B cell (primary cell): ENCODE measurements around the gene RPL37A. TPM values are rescaled to one million over a fixed set of nuclear protein-coding genes. Genes with fewer than 3 reads are reported as not detected.

ENCODE experiments used
- ATAC-seq: fragments of 200-7000 bp; cut with Tn5 transposase; one replicate; pipeline ENCODE4 v1.10.0; 2021; ENCODE audit warnings: low read depth, mild to moderate bottlenecking, moderate number of reproducible peaks, moderate library complexity
- CTCF ChIA-PET: fragments of 350-600 bp; sonication (Branson Sonifier 250); formaldehyde crosslinking; loops from one replicate; lab custom pipeline; 2021; ENCODE audit warnings: antibody characterized with exemption, inconsistent platforms; lab: Charles Lee
- POLR2A ChIA-PET: fragments of 350-600 bp; sonication (Branson Sonifier 250); formaldehyde crosslinking; loops from one replicate; lab custom pipeline; 2021; ENCODE audit warnings: antibody characterized with exemption; lab: Charles Lee
- DNase-seq: peaks from one replicate; pipeline ENCODE4 v3.0.0; 2013
- H2AFZ ChIP-seq: 2 replicates; pipeline ENCODE4 v1.6.1; 2012; ENCODE audit warnings: mild to moderate bottlenecking, low read depth, low read length; ENCODE audit not compliant: insufficient read depth, poor library complexity, severe bottlenecking
- H3K27ac ChIP-seq, 2 donors: 1 replicate in 1 of 2; 2 replicates in 1 of 2; pipeline ENCODE4 v1.5.1; 2012 to 2013; ENCODE audit warnings: low read length in 2 of 2, mild to moderate bottlenecking in 2 of 2, moderate library complexity in 1 of 2
- H3K27me3 ChIP-seq, 4 experiments: fragments of 200-600 bp in 1 of 4; sonication (generic) in 1 of 4; replicated peaks in 1 of 4; 1 replicate in 2 of 4; 2 replicates in 2 of 4; pipeline versions ENCODE4 v1.6.1 to v1.7.0; 2013 to 2016; ENCODE audit warnings: low read length in 3 of 4, mild to moderate bottlenecking in 2 of 4, mixed read lengths in 1 of 4, moderate library complexity in 1 of 4; ENCODE audit not compliant: insufficient read depth in 4 of 4, control insufficient read depth in 3 of 4; ENCODE audit errors: control extremely low read depth in 1 of 4
- H3K36me3 ChIP-seq, 2 experiments: replicated peaks in 1 of 2; 1 replicate in 1 of 2; 2 replicates in 1 of 2; pipeline versions ENCODE4 v1.6.1 to v1.7.1; 2013; ENCODE audit warnings: low read length in 1 of 2; ENCODE audit not compliant: insufficient read depth in 2 of 2, control insufficient read depth in 1 of 2; ENCODE audit errors: control extremely low read depth in 1 of 2, extremely low read depth in 1 of 2
- H3K4me1 ChIP-seq, 2 donors: fragments of 200-600 bp in 1 of 2; sonication (generic) in 1 of 2; 1 replicate in 1 of 2; 2 replicates in 1 of 2; pipeline versions ENCODE4 v1.5.1 to v1.6.1; 2013 to 2017; ENCODE audit warnings: low read length in 2 of 2; ENCODE audit not compliant: control insufficient read depth in 2 of 2, insufficient read depth in 2 of 2
- H3K4me2 ChIP-seq: replicated peaks from 2 replicates; pipeline ENCODE3; 2012; ENCODE audit warnings: mild to moderate bottlenecking, low read depth, low read length; ENCODE audit not compliant: poor library complexity, severe bottlenecking
- H3K4me3 ChIP-seq, 5 experiments: fragments of 200-600 bp in 1 of 5; sonication (generic) in 1 of 5; 1 replicate in 3 of 5; 2 replicates in 2 of 5; pipeline versions ENCODE4 v1.5.1 to v1.7.0; 2011 to 2016; ENCODE audit warnings: low read length in 4 of 5, mild to moderate bottlenecking in 4 of 5, low read depth in 2 of 5, control low read depth in 1 of 5, moderate library complexity in 1 of 5; ENCODE audit not compliant: insufficient read depth in 1 of 5; ENCODE audit errors: control extremely low read depth in 1 of 5, extremely low read depth in 1 of 5
- H3K79me2 ChIP-seq: fragments of 200-600 bp; sonication (generic); one replicate; pipeline ENCODE4 v1.6.0; 2016; ENCODE audit warnings: low read length; ENCODE audit not compliant: control insufficient read depth, insufficient read depth
- H3K9ac ChIP-seq: fragments of 200-600 bp; sonication (generic); 2 replicates; pipeline ENCODE4 v1.6.1; 2017; ENCODE audit warnings: mild to moderate bottlenecking, low read length, moderate library complexity
- H3K9me3 ChIP-seq, 3 donors: one replicate each; pipeline versions ENCODE4 v1.6.1 to v1.7.1; 2013; ENCODE audit warnings: low read length in 2 of 3; ENCODE audit not compliant: control insufficient read depth in 2 of 3, insufficient read depth in 1 of 3; ENCODE audit errors: control extremely low read depth in 1 of 3
- H4K20me1 ChIP-seq: 2 replicates; pipeline ENCODE4 v1.6.0; 2012; ENCODE audit warnings: mild to moderate bottlenecking, low read length; ENCODE audit not compliant: insufficient read depth, control insufficient read depth, poor library complexity, severe bottlenecking
- H3K27ac Mint-ChIP-seq: one replicate; pipeline ENCODE4 v1.8.0; 2021; ENCODE audit warnings: mixed read lengths
- H3K27me3 Mint-ChIP-seq: one replicate; pipeline ENCODE4 v1.8.0; 2021; ENCODE audit warnings: mixed read lengths
- H3K4me1 Mint-ChIP-seq: one replicate; pipeline ENCODE4 v1.8.0; 2021; ENCODE audit warnings: mixed read lengths
- H3K4me3 Mint-ChIP-seq: one replicate; pipeline ENCODE4 v1.8.0; 2021; ENCODE audit warnings: mixed read lengths
- H3K9me3 Mint-ChIP-seq: one replicate; pipeline ENCODE4 v1.8.0; 2022; ENCODE audit warnings: mixed read lengths; ENCODE audit not compliant: insufficient read depth
- EZH2 ChIP-seq: IDR thresholded peaks from 2 replicates; pipeline ENCODE4 v1.6.1; 2012; ENCODE audit warnings: borderline replicate concordance, low read depth, mild to moderate bottlenecking, moderate library complexity, low read length; ENCODE audit not compliant: insufficient read depth, poor library complexity, severe bottlenecking
- WGBS: methylation state at CpG from one replicate; pipeline ENCODE4 v1.1.5; 2013; ENCODE audit warnings: missing lambda C conversion rate; ENCODE audit not compliant: insufficient coverage; 5-methylcytosine and 5-hydroxymethylcytosine counted together
- intact Hi-C: fragments of 100-400 bp; cut with micrococcal nuclease; formaldehyde crosslinking; loops from one replicate; pipeline ENCODE4 v1.10.0; 2022
- polyA plus RNA-seq: library from polyadenylated mRNA; depleted of rRNA; stranded (reverse); fragments of >200 nt; gene quantifications from 2 replicates; pipeline ENCODE4 v1.2.3, GENCODE V29; 2012
- total RNA-seq, 2 donors: library from RNA; stranded (reverse); fragments of 120-200 nt in 1 of 2; gene quantifications; 1 replicate in 1 of 2; 2 replicates in 1 of 2; pipeline versions ENCODE4 v1.2.3 to v1.2.4, GENCODE V29; 2013 to 2022
- TF ChIP-seq, protein P1 (sequence below): fragments of 200-600 bp; IDR thresholded peaks from one replicate; pipeline ENCODE4 v1.8.0; 2022; ENCODE audit warnings: antibody characterized with exemption, mild to moderate bottlenecking

Gene RPL37A
- total and polyA plus RNA-seq, 2 donors (not counting 1 experiment from before 2014, with no cell fraction given) = 1,571 to 3,456 TPM

DNA sequence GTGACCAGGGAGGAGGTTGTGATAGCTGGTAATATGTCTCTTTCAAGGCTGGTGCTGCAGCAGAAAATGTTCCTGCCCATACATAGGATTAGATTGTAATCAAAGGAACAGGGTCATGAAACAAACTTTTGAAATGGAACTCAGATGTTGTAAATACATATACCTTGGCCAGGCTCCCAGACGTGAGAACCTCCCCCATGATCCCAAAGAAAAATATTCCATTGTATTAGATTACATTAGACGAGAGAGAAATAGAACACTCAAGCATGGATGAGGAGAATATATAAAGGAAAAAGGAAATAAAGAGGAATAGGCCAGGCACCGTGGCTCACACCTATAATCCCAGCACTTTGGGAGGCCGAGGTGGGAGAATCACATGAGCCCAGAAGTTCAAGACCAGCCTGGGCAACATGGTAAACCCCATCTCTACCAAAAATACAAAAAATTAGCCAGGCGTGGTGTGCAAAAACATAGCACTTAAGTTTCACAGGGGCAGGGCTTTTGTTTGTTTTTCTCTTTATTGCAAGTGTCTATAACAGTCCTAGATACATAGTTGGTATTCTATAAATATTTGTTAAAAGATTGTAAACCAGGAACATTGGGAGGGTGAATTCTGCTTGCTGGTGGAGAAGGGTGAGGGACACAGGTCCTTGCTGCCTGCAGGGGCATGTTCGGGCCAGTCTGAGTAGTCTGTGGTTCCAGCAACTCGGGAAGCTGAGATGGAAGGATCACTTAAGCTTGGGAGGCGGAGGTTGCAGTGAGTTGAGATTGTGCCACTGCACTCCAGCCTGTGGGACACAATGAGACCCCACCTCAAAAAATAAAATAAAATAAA lies 52.8 kb downstream of the RPL37A start:
- peaks cover 30% of the 10 kb centered on the region for H3K27me3 Mint-ChIP-seq
- Histone ChIP-seq H3K36me3 (no peaks in the 10 kb centered on the region), H3K4me2 (no peak overlapping the region), H2AFZ (no peak overlapping the region), H4K20me1 (no peaks in the 10 kb centered on the region), H3K4me3 (no peak overlapping the region), H3K79me2 (no peaks in the 10 kb centered on the region), H3K9ac (no peak overlapping the region), H3K27me3 (peaks cover 0 to 11% (median 1%) of the 10 kb centered on the region in 4 experiments), H3K27ac (no peak overlapping the region), H3K9me3 (no peaks in the 10 kb centered on the region), H3K4me1 (no peaks in the 10 kb centered on the region)
- DNase-seq (no peak), ATAC-seq (no peak)
- H3K9me3 Mint-ChIP-seq = no peaks in the 10 kb centered on the region
- no peak for TF ChIP-seq EZH2
- TF ChIP-seq, protein P1, sequence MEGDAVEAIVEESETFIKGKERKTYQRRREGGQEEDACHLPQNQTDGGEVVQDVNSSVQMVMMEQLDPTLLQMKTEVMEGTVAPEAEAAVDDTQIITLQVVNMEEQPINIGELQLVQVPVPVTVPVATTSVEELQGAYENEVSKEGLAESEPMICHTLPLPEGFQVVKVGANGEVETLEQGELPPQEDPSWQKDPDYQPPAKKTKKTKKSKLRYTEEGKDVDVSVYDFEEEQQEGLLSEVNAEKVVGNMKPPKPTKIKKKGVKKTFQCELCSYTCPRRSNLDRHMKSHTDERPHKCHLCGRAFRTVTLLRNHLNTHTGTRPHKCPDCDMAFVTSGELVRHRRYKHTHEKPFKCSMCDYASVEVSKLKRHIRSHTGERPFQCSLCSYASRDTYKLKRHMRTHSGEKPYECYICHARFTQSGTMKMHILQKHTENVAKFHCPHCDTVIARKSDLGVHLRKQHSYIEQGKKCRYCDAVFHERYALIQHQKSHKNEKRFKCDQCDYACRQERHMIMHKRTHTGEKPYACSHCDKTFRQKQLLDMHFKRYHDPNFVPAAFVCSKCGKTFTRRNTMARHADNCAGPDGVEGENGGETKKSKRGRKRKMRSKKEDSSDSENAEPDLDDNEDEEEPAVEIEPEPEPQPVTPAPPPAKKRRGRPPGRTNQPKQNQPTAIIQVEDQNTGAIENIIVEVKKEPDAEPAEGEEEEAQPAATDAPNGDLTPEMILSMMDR = no peak
- intact Hi-C loops = no loop called here
- ChIA-PET CTCF (no interaction called here), POLR2A (no interaction called here)
- 100% methylated on average over 2 of the region's 8 CpGs for WGBS
- H3K27ac Mint-ChIP-seq = no peak overlapping the region
- no peaks in the 10 kb centered on the region for H3K4me1 Mint-ChIP-seq
- H3K4me3 Mint-ChIP-seq = no peak overlapping the region

GRCh38 chr2:216553093-216553478 lies 54.4 kb downstream of the RPL37A start:
- Histone ChIP-seq H3K9ac (no peak overlapping the region), H4K20me1 (no peaks in the 10 kb centered on the region), H3K27me3 (peaks cover 0 to 7% (median 1%) of the 10 kb centered on the region in 4 experiments), H3K4me3 (no peak overlapping the region), H3K9me3 (no peaks in the 10 kb centered on the region), H3K27ac (no peak overlapping the region), H3K4me2 (no peak overlapping the region), H3K79me2 (no peaks in the 10 kb centered on the region), H3K36me3 (no peaks in the 10 kb centered on the region), H3K4me1 (no peaks in the 10 kb centered on the region), H2AFZ (no peak overlapping the region)
- DNase-seq = no peak
- CTCF ChIA-PET = no interaction called here
- 100% methylated on average over 1 of the region's 1 CpG for WGBS
- no peaks in the 10 kb centered on the region for H3K4me1 Mint-ChIP-seq
- TF ChIP-seq, protein P1 = no peak
- TF ChIP-seq EZH2 = no peak
- intact Hi-C loops = no loop called here
- H3K4me3 Mint-ChIP-seq = no peak overlapping the region
- POLR2A ChIA-PET = no interaction called here
- no peak overlapping the region for H3K27ac Mint-ChIP-seq
- no peak for ATAC-seq
- H3K9me3 Mint-ChIP-seq = no peaks in the 10 kb centered on the region
- peaks cover 26% of the 10 kb centered on the region for H3K27me3 Mint-ChIP-seq
